CD4-positive, alpha-beta T cell (primary cell): ENCODE results near the gene RBX1. TPM values are rescaled to one million over a fixed set of nuclear protein-coding genes. Genes with fewer than 3 reads are reported as not detected.

ENCODE experiments used
- ATAC-seq: fragments of 200-7000 bp; cut with Tn5 transposase; one replicate; pipeline ENCODE4 v1.10.0; 2022; ENCODE audit warnings: mild to moderate bottlenecking; ENCODE audit not compliant: poor library complexity
- CTCF ChIA-PET: fragments of 350-600 bp; sonication (Branson Sonifier 250); formaldehyde crosslinking; loops from one replicate; lab custom pipeline; 2021; ENCODE audit warnings: antibody characterized with exemption, inconsistent platforms; lab: Charles Lee
- POLR2A ChIA-PET: fragments of 350-600 bp; sonication (Branson Sonifier 250); formaldehyde crosslinking; loops from one replicate; lab custom pipeline; 2021; ENCODE audit warnings: antibody characterized with exemption, inconsistent platforms; lab: Charles Lee
- DNase-seq, 14 experiments: peaks; one replicate each; pipeline ENCODE4 v3.0.0-alpha.2; 2013 to 2020; ENCODE audit warnings: mixed read lengths in 2 of 14
- H3K27ac ChIP-seq, 2 donors: one replicate each; pipeline versions ENCODE4 v1.5.1 to v1.7.0; 2013; ENCODE audit warnings: low read length in 2 of 2, low read depth in 1 of 2, mild to moderate bottlenecking in 1 of 2
- H3K27me3 ChIP-seq, 2 experiments: 1 replicate in 1 of 2; 2 replicates in 1 of 2; pipeline versions ENCODE4 v1.6.1 to v1.7.0; 2013; ENCODE audit warnings: low read length in 2 of 2, control low read depth in 1 of 2, mild to moderate bottlenecking in 1 of 2, moderate library complexity in 1 of 2; ENCODE audit not compliant: insufficient read depth in 2 of 2, control insufficient read depth in 1 of 2
- H3K36me3 ChIP-seq: one replicate; pipeline ENCODE4 v1.6.1; 2013; ENCODE audit warnings: low read length, control low read depth; ENCODE audit not compliant: insufficient read depth
- H3K4me1 ChIP-seq: one replicate; pipeline ENCODE4 v1.6.1; 2013; ENCODE audit warnings: low read length, control low read depth; ENCODE audit not compliant: insufficient read depth
- H3K4me3 ChIP-seq: one replicate; pipeline ENCODE4 v1.5.1; 2013; ENCODE audit warnings: mild to moderate bottlenecking, low read length, moderate library complexity
- H3K9me3 ChIP-seq, 2 experiments: 1 replicate in 1 of 2; 2 replicates in 1 of 2; pipeline versions ENCODE4 v1.6.1 to v1.7.0; 2013; ENCODE audit warnings: low read length in 2 of 2, mild to moderate bottlenecking in 2 of 2, control low read depth in 1 of 2, moderate library complexity in 1 of 2; ENCODE audit not compliant: control insufficient read depth in 1 of 2, insufficient read depth in 1 of 2
- H3K27ac Mint-ChIP-seq: one replicate; pipeline ENCODE4 v1.8.0; 2020; ENCODE audit warnings: mixed read lengths
- H3K27me3 Mint-ChIP-seq: one replicate; pipeline ENCODE4 v1.8.0; 2021; ENCODE audit warnings: mixed read lengths
- H3K36me3 Mint-ChIP-seq: one replicate; pipeline ENCODE4 v1.8.0; 2021; ENCODE audit warnings: low read depth, mixed read lengths
- H3K4me1 Mint-ChIP-seq: one replicate; pipeline ENCODE4 v1.8.0; 2021; ENCODE audit warnings: low read depth, mixed read lengths
- H3K4me3 Mint-ChIP-seq: one replicate; pipeline ENCODE4 v1.8.0; 2020; ENCODE audit warnings: mild to moderate bottlenecking, mixed read lengths
- H3K9me3 Mint-ChIP-seq: one replicate; pipeline ENCODE4 v1.8.0; 2020; ENCODE audit warnings: mixed read lengths
- intact Hi-C, 2 experiments: fragments of 100-400 bp; cut with DNase I in 1 of 2; cut with micrococcal nuclease in 1 of 2; formaldehyde crosslinking; loops; one replicate each; pipeline versions ENCODE4 v1.15.1 to v1.9.0; 2023 to 2025; cut with DNase I, micrococcal nuclease
- total RNA-seq, 174 experiments: library from RNA in 2 of 174; stranded (reverse) in 2 of 174; gene quantifications; one replicate each; pipeline ENCODE4 v1.2.3 and lab custom pipeline; 2021 to 2026
- TF ChIP-seq, protein P1 (sequence below): fragments of 200-600 bp; IDR thresholded peaks from one replicate; pipeline ENCODE4 v1.8.0; 2022; ENCODE audit warnings: antibody characterized with exemption, mild to moderate bottlenecking

Gene RBX1
- total RNA-seq, 2 experiments from 2014 or later: 19.8 to 21.6 TPM

DNA sequence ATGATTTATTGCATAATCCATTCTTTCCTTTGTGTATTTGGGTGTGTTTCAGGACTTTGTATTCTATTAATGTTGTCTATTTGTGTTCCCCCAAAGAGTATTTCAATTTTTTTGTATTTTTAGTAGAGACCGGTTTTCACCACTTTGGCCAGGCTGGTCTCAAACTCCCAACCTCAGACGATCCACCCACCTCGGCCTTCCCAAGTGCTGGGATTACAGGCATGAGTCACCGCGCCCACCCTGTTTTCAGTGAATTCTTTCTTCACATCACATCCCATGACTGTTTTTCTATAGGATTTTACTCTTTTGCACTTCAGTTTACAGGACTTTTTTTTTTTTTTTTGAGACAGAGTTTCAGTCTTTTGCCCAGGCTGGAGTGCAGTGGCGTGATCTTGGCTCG is 46.3 kb downstream of the RBX1 start:
- no peaks in the 10 kb centered on the region for H3K4me1 ChIP-seq
- H3K27ac Mint-ChIP-seq: no peak overlapping the region
- H3K27me3 Mint-ChIP-seq: peaks cover 4% of the 10 kb centered on the region
- H3K27me3 ChIP-seq: no peaks in the 10 kb centered on the region
- no peak overlapping the region for H3K4me3 ChIP-seq
- no peak for ATAC-seq
- no peaks in the 10 kb centered on the region for H3K9me3 Mint-ChIP-seq
- no peak overlapping the region for H3K27ac ChIP-seq
- no peak for DNase-seq
- ChIA-PET CTCF (no interaction called here), POLR2A (no interaction called here)
- intact Hi-C loops: no loop called here
- H3K36me3 Mint-ChIP-seq: no peaks in the 10 kb centered on the region
- no peaks in the 10 kb centered on the region for H3K4me1 Mint-ChIP-seq
- no peak overlapping the region for H3K4me3 Mint-ChIP-seq
- no peaks in the 10 kb centered on the region for H3K36me3 ChIP-seq
- no peaks in the 10 kb centered on the region for H3K9me3 ChIP-seq
- TF ChIP-seq, protein P1, sequence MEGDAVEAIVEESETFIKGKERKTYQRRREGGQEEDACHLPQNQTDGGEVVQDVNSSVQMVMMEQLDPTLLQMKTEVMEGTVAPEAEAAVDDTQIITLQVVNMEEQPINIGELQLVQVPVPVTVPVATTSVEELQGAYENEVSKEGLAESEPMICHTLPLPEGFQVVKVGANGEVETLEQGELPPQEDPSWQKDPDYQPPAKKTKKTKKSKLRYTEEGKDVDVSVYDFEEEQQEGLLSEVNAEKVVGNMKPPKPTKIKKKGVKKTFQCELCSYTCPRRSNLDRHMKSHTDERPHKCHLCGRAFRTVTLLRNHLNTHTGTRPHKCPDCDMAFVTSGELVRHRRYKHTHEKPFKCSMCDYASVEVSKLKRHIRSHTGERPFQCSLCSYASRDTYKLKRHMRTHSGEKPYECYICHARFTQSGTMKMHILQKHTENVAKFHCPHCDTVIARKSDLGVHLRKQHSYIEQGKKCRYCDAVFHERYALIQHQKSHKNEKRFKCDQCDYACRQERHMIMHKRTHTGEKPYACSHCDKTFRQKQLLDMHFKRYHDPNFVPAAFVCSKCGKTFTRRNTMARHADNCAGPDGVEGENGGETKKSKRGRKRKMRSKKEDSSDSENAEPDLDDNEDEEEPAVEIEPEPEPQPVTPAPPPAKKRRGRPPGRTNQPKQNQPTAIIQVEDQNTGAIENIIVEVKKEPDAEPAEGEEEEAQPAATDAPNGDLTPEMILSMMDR: no peak

DNA sequence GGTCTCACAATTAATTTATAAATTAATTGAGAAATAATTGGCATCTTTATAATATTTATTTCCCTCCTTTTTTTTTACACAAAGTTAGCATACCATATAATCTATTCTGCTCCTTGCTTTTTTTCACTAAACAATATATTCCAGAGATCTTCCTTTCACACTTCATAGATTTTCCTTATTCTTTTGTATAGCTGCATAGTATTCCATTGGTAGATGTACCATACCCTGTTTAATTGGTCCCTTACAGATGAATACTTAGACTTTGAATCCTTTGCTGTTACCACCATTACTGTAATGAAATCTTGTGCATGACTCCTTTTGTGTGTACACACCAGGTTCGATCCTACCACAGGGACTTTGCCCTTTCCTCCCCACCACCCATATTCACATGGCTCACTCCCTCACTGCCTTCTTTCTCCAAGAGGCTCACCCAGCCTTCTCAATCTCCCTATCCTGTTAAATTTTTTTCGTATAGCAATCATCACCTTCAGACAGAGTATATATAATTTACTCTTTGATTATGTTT is 48.9 kb downstream of the RBX1 start:
- TF ChIP-seq, protein P1: no peak
- Mint-ChIP-seq H3K4me1 (no peaks in the 10 kb centered on the region), H3K36me3 (no peaks in the 10 kb centered on the region), H3K27ac (no peak overlapping the region), H3K4me3 (no peak overlapping the region), H3K9me3 (no peaks in the 10 kb centered on the region), H3K27me3 (no peaks in the 10 kb centered on the region)
- ChIA-PET CTCF (no interaction called here), POLR2A (no interaction called here)
- ATAC-seq: no peak
- no peaks in the 10 kb centered on the region for H3K4me1 ChIP-seq
- H3K27ac ChIP-seq: no peak overlapping the region
- no peak overlapping the region for H3K4me3 ChIP-seq
- H3K9me3 ChIP-seq: no peaks in the 10 kb centered on the region
- H3K27me3 ChIP-seq: no peaks in the 10 kb centered on the region
- H3K36me3 ChIP-seq: no peaks in the 10 kb centered on the region
- intact Hi-C loops: no loop called here
- no peak for DNase-seq

DNA sequence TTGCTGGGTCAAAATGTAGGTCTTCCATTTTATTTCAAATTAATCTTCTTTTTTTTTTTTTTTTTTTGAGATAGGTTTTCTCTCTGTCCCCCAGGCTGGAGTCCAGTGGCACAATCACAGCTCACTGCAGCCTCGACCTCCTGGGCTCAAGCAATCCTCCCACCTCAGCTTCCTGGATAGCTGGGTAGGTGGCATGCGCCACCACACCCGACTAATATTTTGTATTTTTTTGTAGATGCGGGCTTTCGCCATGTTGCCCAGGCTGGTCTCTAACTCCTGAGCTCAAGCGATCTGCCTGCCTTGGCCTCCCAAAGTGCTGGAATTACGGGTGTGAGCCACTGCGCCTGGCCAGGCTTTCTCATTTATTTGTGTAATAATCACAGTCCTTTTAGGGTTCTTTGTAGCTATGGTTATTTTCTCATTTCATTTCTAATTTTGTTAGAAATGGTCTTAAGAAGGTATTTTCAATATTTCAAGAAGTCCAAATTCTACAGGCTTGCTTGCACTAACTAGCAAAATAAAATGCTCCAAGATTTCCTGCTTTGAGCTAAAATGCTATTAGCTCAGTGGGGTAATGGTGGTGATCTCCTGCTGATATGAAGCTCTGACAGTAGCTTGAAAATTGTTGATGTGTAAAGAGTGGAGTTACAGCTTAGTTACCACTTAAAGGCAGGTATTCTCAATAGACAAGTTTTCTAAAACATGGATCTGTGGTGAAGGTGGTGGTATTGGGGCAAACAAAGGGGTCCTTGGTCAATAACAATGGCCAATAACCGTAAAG is 50.0 kb downstream of the RBX1 start:
- ChIA-PET CTCF (no interaction called here), POLR2A (interaction anchor here (1.4 kb wide), 1 partner anchor 14 kb away, joined by 3 read pairs; no protein-coding TSS in a partner anchor)
- ATAC-seq (no peak), DNase-seq (no peak)
- Histone ChIP-seq H3K4me1 (no peaks in the 10 kb centered on the region), H3K27ac (no peak overlapping the region), H3K9me3 (no peaks in the 10 kb centered on the region), H3K4me3 (no peak overlapping the region), H3K27me3 (no peaks in the 10 kb centered on the region), H3K36me3 (no peaks in the 10 kb centered on the region)
- Mint-ChIP-seq H3K9me3 (no peaks in the 10 kb centered on the region), H3K27ac (no peak overlapping the region), H3K27me3 (no peaks in the 10 kb centered on the region), H3K4me1 (no peaks in the 10 kb centered on the region), H3K36me3 (no peaks in the 10 kb centered on the region), H3K4me3 (no peak overlapping the region)
- intact Hi-C loops: no loop called here
- TF ChIP-seq, protein P1: no peak
